Measurements from ENCODE around the gene SPEM1. TPM values are rescaled to one million over a fixed set of nuclear protein-coding genes. Genes with fewer than 3 reads are reported as not detected.

SPEM1 gene
- total RNA-seq, 1 donor from 2014 or later, result not detected

DNA sequence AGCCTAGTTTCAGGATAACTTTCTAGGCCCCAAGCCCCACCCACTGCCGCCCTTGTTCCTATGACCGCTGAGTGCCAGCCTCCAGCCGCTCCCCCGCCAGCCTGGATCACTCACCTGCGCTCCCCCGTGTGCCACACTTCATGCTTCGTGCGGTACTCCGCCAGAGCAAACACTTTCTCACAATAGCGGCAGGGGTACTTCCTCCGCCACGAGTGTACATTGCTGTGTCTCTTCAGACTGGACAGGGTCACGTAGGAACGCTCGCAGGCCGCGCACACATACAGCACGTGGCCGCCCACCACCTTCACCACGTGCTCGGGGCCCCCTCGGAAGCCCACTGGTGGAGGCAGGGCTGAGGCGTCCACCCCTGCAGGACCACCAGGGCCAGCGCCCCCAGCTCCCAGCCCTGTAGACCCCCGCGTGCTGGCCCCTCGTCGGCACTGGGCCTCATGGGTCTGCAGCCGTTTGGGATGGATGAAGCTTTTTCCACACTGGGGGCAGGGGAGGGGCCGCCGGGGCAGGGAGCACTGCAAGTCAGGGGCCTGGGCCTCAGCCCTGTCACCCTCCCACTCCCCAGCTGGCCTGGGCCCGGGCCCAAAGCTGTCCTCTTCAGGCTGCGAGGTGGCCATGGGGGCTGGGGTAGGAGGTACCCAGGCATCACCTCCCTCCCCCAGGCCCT lies 45.6 kb downstream of the SPEM1 start:
- Mint-ChIP-seq H3K27ac (ENCODE audit: unreplicated experiment) (no peak overlapping the region), H3K27me3 (ENCODE audit: unreplicated experiment) (no peaks in the 10 kb centered on the region), H3K36me3 (ENCODE audit: unreplicated experiment) (peaks cover 16% of the 10 kb centered on the region), H3K4me3 (ENCODE audit: unreplicated experiment) (no peak overlapping the region), H3K9me3 (ENCODE audit: unreplicated experiment) (no peaks in the 10 kb centered on the region), H3K4me1 (ENCODE audit: unreplicated experiment) (no peaks in the 10 kb centered on the region)
- no peak for DNase-seq (ENCODE audit: extremely low spot score, unreplicated experiment)
- no peak for TF ChIP-seq CTCF (IDR thresholded peaks at IDR 0.05)

GRCh38 chr17:7466318-7466638 lies 46.2 kb downstream of the SPEM1 start:
- peaks cover 13% of the 10 kb centered on the region for H3K36me3 Mint-ChIP-seq (ENCODE audit: unreplicated experiment)
- no peak for TF ChIP-seq CTCF (IDR thresholded peaks at IDR 0.05)
- H3K4me3 Mint-ChIP-seq (ENCODE audit: unreplicated experiment), result no peak overlapping the region
- no peak overlapping the region for H3K27ac Mint-ChIP-seq (ENCODE audit: unreplicated experiment)
- H3K9me3 Mint-ChIP-seq (ENCODE audit: unreplicated experiment), result no peaks in the 10 kb centered on the region
- no peaks in the 10 kb centered on the region for H3K27me3 Mint-ChIP-seq (ENCODE audit: unreplicated experiment)
- no peaks in the 10 kb centered on the region for H3K4me1 Mint-ChIP-seq (ENCODE audit: unreplicated experiment)
- no peak for DNase-seq (ENCODE audit: extremely low spot score, unreplicated experiment)

DNA sequence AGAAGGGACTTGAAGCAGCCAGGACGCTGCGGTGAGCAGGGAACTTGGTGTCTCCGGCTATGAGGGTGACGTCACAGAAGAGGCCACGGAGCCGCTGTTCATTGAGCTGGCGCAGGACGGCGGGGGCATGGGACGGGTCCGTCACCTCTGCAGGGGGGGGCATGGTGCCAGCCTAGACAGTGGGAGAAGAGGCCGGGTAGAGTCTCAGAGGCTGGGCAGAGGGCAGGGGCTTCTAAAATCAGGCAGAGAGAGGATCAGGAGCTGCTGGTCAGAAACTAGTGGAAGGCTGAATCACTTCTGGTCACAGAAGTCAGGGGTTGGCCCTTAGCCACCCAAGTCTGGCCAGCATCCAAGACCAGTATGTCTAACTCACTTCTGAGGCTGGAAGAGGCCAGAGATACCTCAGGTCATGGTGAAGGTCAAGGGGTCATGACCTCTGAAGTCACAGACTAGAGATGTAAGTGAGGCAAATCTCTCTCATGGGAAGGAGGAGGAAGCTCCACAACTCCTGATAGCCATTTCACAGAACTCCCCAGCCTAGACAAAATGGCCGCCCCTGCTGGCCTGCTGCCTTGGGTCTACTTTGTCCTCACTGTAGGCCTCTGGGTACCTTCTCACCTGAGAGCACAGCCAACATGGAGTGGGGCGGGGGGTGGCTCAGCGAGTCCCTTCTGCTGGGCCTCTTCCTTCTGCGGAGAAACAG lies 46.7 kb downstream of the SPEM1 start:
- Mint-ChIP-seq H3K9me3 (ENCODE audit: unreplicated experiment) (no peaks in the 10 kb centered on the region), H3K4me3 (ENCODE audit: unreplicated experiment) (no peak overlapping the region), H3K27me3 (ENCODE audit: unreplicated experiment) (no peaks in the 10 kb centered on the region), H3K36me3 (ENCODE audit: unreplicated experiment) (peaks cover 12% of the 10 kb centered on the region), H3K27ac (ENCODE audit: unreplicated experiment) (peak overlapping the region; percentile 70), H3K4me1 (ENCODE audit: unreplicated experiment) (no peaks in the 10 kb centered on the region)
- DNase-seq (ENCODE audit: extremely low spot score, unreplicated experiment), result no peak
- no peak for TF ChIP-seq CTCF (IDR thresholded peaks at IDR 0.05)

DNA sequence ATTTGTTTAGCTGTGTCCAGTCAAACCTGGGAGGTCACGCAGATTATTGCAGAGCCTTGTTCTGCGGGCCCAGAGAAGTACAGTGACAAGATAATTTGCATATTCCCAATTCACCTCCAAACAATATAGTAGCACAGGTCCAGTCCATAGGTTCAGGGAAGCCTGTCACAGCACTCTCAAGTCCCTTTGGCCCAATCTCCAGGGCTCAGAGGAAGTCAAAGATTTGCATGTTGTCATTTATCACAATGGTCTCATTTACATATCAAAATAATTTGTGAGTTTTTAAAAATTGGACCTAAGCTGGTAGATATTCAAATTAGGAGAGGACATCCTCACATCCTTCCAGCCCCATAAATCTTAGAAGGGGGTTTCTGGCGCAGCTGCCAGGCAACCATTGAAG lies 47.4 kb downstream of the SPEM1 start:
- no peak for DNase-seq (ENCODE audit: extremely low spot score, unreplicated experiment)

More for the DNA sequence above, 47.4 kb downstream of the SPEM1 start:
- Mint-ChIP-seq H3K4me1 (ENCODE audit: unreplicated experiment) (peaks cover 2% of the 10 kb centered on the region), H3K36me3 (ENCODE audit: unreplicated experiment) (peaks cover 12% of the 10 kb centered on the region), H3K9me3 (ENCODE audit: unreplicated experiment) (no peaks in the 10 kb centered on the region), H3K4me3 (ENCODE audit: unreplicated experiment) (no peak overlapping the region), H3K27me3 (ENCODE audit: unreplicated experiment) (no peaks in the 10 kb centered on the region), H3K27ac (ENCODE audit: unreplicated experiment) (peak overlapping the region; percentile 70)
- no peak for TF ChIP-seq CTCF (IDR thresholded peaks at IDR 0.05)

All from osteocyte (in vitro differentiated cells).